ENCODE data around the gene MAP3K1. TPM values are rescaled to one million over a fixed set of nuclear protein-coding genes. Genes with fewer than 3 reads are reported as not detected.

The MAP3K1 gene
- total and polyA plus RNA-seq, 2 donors, result 18.6 to 22.2 TPM

DNA sequence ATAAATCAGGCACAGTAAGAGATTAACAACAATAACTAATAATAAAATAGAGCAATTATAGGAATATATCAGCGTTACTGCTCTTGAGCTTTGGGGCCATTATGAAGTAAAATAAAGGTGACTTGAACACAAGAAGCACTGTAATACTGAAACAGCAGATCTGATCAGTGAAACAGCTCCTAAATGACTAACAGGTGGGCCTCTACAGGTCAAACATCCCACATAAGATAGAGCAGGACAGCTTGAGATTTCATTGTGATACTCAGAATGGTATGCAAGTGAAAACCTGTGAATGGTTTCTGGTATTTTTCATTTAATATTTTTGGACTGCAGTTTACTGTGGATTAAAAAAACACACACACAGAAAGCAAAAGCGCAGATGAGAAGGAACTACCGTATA, 24.0 kb upstream of the MAP3K1 start:
- Histone ChIP-seq H3K9me3 (ENCODE audit: control insufficient read depth in 2 of 2, insufficient read depth in 1 of 2, low read length in 1 of 2) (no peaks in the 10 kb centered on the region), H3K4me1 (ENCODE audit: control insufficient read depth in 2 of 2, insufficient read depth in 2 of 2, low read length in 2 of 2) (no peaks in the 10 kb centered on the region), H3K36me3 (ENCODE audit: control insufficient read depth in 2 of 2, insufficient read depth in 2 of 2, low read length in 1 of 2) (no peaks in the 10 kb centered on the region), H3K27ac (ENCODE audit: low read depth in 1 of 2, low read length in 1 of 2) (no peak overlapping the region), H3K27me3 (ENCODE audit: control insufficient read depth in 2 of 2, insufficient read depth in 1 of 2, low read length in 1 of 2) (no peaks in the 10 kb centered on the region), H3K4me3 (ENCODE audit: low read length in 2 of 2) (no peak overlapping the region)
- 98% methylated on average over 3 of the region's 3 CpGs for WGBS
- DNase-seq (ENCODE audit: low read depth in 6 of 9, low spot score in 9 of 9), result no peak

DNA sequence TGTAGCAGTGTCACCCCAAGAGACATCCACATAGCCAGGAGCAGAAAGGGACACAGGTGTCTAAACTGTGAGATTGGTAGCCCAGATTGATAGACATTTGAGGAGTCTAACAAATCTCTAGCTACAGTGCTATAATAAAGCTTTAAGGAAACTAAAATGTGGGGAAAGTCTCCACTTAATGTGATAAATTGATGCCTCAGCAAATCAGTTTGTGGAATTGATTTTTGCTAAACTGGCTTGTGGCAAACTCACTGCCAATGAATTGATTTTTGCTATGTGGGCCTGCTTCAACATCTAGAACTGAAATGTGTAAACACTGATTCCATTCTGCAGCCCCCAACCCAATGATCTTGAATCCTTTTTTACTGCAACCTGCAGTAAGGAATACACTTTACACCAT, 16.8 kb upstream of the MAP3K1 start:
- no peaks in the 10 kb centered on the region for H3K4me1 ChIP-seq (ENCODE audit: control insufficient read depth in 2 of 2, insufficient read depth in 2 of 2, low read length in 2 of 2)
- H3K27me3 ChIP-seq (ENCODE audit: control insufficient read depth in 2 of 2, insufficient read depth in 1 of 2, low read length in 1 of 2), result no peaks in the 10 kb centered on the region
- no peak overlapping the region for H3K4me3 ChIP-seq (ENCODE audit: low read length in 2 of 2)
- H3K9me3 ChIP-seq (ENCODE audit: control insufficient read depth in 2 of 2, insufficient read depth in 1 of 2, low read length in 1 of 2), result no peaks in the 10 kb centered on the region
- DNase-seq (ENCODE audit: low read depth in 6 of 9, low spot score in 9 of 9), result no peak
- H3K27ac ChIP-seq (ENCODE audit: low read depth in 1 of 2, low read length in 1 of 2), result no peak overlapping the region
- H3K36me3 ChIP-seq (ENCODE audit: control insufficient read depth in 2 of 2, insufficient read depth in 2 of 2, low read length in 1 of 2), result no peaks in the 10 kb centered on the region

DNA sequence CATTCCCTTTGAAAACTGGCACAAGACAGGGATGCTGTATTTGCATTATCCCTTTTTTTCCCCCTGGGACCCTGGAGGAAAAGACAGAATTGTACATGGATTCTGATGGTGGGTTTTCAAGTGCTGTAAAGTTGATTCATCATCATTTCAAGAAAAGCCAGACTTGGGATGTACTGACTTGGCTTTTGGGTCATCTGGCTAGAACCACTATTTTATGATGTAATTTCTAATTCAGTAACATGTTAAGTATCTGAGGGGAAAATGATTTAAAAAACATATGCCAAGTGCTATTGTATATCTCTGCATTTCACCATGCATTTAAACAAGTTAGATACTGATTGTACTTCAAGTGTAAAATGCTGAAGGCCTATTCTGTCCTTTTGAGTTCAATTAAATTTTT, 15.2 kb upstream of the MAP3K1 start:
- H3K4me1 ChIP-seq (ENCODE audit: control insufficient read depth in 2 of 2, insufficient read depth in 2 of 2, low read length in 2 of 2), result no peaks in the 10 kb centered on the region
- H3K27me3 ChIP-seq (ENCODE audit: control insufficient read depth in 2 of 2, insufficient read depth in 1 of 2, low read length in 1 of 2), result no peaks in the 10 kb centered on the region
- no peak overlapping the region for H3K4me3 ChIP-seq (ENCODE audit: low read length in 2 of 2)
- no peak overlapping the region for H3K27ac ChIP-seq (ENCODE audit: low read depth in 1 of 2, low read length in 1 of 2)
- H3K36me3 ChIP-seq (ENCODE audit: control insufficient read depth in 2 of 2, insufficient read depth in 2 of 2, low read length in 1 of 2), result no peaks in the 10 kb centered on the region
- no peaks in the 10 kb centered on the region for H3K9me3 ChIP-seq (ENCODE audit: control insufficient read depth in 2 of 2, insufficient read depth in 1 of 2, low read length in 1 of 2)
- DNase-seq (ENCODE audit: low read depth in 6 of 9, low spot score in 9 of 9), result no peak

DNA sequence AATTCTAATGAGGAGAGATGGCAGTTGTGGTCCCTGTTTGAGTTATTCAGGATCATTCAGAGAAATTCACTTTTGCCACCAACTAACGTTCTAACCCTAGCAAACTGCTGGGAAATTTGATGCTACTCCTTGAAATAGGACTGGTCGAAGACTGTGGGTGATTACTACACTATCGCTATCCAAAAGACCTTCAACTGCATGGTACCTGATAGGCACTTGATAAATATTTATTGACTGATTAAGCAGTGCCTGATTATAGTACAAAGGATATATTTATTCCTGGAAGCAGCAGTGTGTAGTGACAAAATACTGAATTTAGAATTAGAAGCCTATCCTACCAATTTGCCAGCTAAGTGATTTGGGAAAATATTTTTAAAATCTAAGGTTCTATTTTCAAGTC, 14.1 kb upstream of the MAP3K1 start:
- Histone ChIP-seq H3K4me1 (ENCODE audit: control insufficient read depth in 2 of 2, insufficient read depth in 2 of 2, low read length in 2 of 2) (no peaks in the 10 kb centered on the region), H3K27me3 (ENCODE audit: control insufficient read depth in 2 of 2, insufficient read depth in 1 of 2, low read length in 1 of 2) (no peaks in the 10 kb centered on the region), H3K9me3 (ENCODE audit: control insufficient read depth in 2 of 2, insufficient read depth in 1 of 2, low read length in 1 of 2) (no peaks in the 10 kb centered on the region), H3K27ac (ENCODE audit: low read depth in 1 of 2, low read length in 1 of 2) (no peak overlapping the region), H3K4me3 (ENCODE audit: low read length in 2 of 2) (no peak overlapping the region), H3K36me3 (ENCODE audit: control insufficient read depth in 2 of 2, insufficient read depth in 2 of 2, low read length in 1 of 2) (no peaks in the 10 kb centered on the region)
- no peak for DNase-seq (ENCODE audit: low read depth in 6 of 9, low spot score in 9 of 9)
- 97% methylated on average over 3 of the region's 3 CpGs for WGBS

DNA sequence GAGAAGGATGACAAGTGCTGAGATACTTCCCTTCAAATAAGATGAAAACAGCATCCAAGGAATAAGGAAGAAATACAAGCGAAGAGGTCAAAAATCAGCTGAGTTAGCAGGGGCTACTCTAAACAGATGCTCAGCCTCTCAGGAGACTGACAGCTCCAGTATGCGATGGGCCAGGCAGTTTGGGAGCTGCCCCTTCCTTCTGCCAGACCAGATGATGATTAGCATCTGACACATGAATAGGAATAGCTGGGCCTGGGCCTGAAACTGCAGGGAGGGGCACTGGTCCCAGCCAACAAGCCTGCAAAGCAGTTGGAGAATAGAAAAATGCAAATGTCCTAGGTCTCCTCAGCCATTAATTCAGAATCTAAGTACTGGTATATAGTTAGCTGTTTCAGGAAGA, 13.1 kb upstream of the MAP3K1 start:
- Histone ChIP-seq H3K4me1 (ENCODE audit: control insufficient read depth in 2 of 2, insufficient read depth in 2 of 2, low read length in 2 of 2) (no peaks in the 10 kb centered on the region), H3K9me3 (ENCODE audit: control insufficient read depth in 2 of 2, insufficient read depth in 1 of 2, low read length in 1 of 2) (no peaks in the 10 kb centered on the region), H3K36me3 (ENCODE audit: control insufficient read depth in 2 of 2, insufficient read depth in 2 of 2, low read length in 1 of 2) (no peaks in the 10 kb centered on the region), H3K4me3 (ENCODE audit: low read length in 2 of 2) (no peak overlapping the region), H3K27me3 (ENCODE audit: control insufficient read depth in 2 of 2, insufficient read depth in 1 of 2, low read length in 1 of 2) (no peaks in the 10 kb centered on the region), H3K27ac (ENCODE audit: low read depth in 1 of 2, low read length in 1 of 2) (no peak overlapping the region)
- 95% methylated on average over 2 of the region's 2 CpGs for WGBS
- DNase-seq (ENCODE audit: low read depth in 6 of 9, low spot score in 9 of 9), result no peak

DNA sequence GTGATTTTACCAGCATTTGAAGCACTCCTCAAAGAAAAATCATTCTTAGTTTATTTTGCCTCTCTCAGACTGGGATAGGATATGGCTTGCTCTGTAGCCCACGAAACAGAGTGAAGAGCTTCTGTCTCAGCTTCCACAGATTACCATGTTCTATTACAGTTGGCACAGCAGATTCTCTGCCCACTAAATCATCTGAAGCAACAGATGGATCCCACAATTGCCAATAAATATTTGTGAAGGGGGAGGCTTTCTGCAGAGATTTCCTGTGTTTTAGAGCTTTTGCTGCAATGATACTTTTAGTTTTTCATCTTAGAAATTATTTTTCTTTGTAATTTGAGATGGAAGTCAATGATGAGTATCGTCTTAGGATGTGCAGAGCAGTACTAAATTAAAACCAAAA, 12.3 kb upstream of the MAP3K1 start:
- no peak overlapping the region for H3K27ac ChIP-seq (ENCODE audit: low read depth in 1 of 2, low read length in 1 of 2)
- 90% methylated on average over 2 of the region's 2 CpGs for WGBS
- H3K9me3 ChIP-seq (ENCODE audit: control insufficient read depth in 2 of 2, insufficient read depth in 1 of 2, low read length in 1 of 2), result no peaks in the 10 kb centered on the region
- no peaks in the 10 kb centered on the region for H3K4me1 ChIP-seq (ENCODE audit: control insufficient read depth in 2 of 2, insufficient read depth in 2 of 2, low read length in 2 of 2)
- no peaks in the 10 kb centered on the region for H3K36me3 ChIP-seq (ENCODE audit: control insufficient read depth in 2 of 2, insufficient read depth in 2 of 2, low read length in 1 of 2)
- no peak overlapping the region for H3K4me3 ChIP-seq (ENCODE audit: low read length in 2 of 2)
- no peaks in the 10 kb centered on the region for H3K27me3 ChIP-seq (ENCODE audit: control insufficient read depth in 2 of 2, insufficient read depth in 1 of 2, low read length in 1 of 2)
- no peak for DNase-seq (ENCODE audit: low read depth in 6 of 9, low spot score in 9 of 9)

DNA sequence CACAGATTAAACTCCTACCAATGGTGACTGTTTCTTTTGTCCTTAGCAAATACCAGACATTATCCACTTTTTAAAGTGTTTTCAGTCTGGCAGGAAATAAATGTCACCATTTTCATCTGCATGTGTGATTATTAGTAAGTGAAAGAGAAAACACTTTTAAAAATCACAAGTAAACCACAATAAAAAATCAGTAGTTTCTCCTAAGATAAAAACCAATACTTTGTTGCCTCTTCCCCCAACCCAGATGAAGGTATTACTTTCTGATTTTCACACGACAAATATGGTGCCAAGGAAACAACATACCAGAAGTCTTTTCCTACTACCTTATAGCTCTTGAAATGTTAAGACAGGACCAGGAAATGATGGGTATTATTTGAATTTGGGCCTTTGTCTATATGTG, 11.5 kb upstream of the MAP3K1 start:
- Histone ChIP-seq H3K36me3 (ENCODE audit: control insufficient read depth in 2 of 2, insufficient read depth in 2 of 2, low read length in 1 of 2) (no peaks in the 10 kb centered on the region), H3K27ac (ENCODE audit: low read depth in 1 of 2, low read length in 1 of 2) (no peak overlapping the region), H3K9me3 (ENCODE audit: control insufficient read depth in 2 of 2, insufficient read depth in 1 of 2, low read length in 1 of 2) (no peaks in the 10 kb centered on the region), H3K27me3 (ENCODE audit: control insufficient read depth in 2 of 2, insufficient read depth in 1 of 2, low read length in 1 of 2) (no peaks in the 10 kb centered on the region), H3K4me3 (ENCODE audit: low read length in 2 of 2) (no peak overlapping the region), H3K4me1 (ENCODE audit: control insufficient read depth in 2 of 2, insufficient read depth in 2 of 2, low read length in 2 of 2) (no peaks in the 10 kb centered on the region)
- WGBS, result 99% methylated on average over 1 of the region's 1 CpG
- DNase-seq (ENCODE audit: low read depth in 6 of 9, low spot score in 9 of 9), result no peak

DNA sequence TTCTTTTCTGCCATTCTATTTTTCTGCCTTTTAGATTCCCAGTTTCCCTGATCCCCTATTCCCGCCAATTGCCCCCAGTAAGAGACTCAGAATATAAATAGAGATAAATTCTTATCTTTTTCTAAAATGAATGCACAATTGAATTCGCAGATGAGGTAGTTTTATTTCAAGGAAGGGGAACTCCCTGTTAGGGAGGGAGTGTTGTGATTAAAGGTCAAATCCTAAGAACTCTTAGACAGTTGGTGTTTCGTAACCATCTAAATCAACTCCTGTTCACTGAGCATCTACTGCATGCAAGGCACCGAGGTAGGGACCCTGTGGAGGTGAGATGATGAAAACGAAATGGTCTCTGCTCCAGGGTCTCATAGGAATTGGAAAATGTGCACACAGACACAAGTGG, 7.7 kb upstream of the MAP3K1 start:
- no peak for DNase-seq (ENCODE audit: low read depth in 6 of 9, low spot score in 9 of 9)
- H3K36me3 ChIP-seq (ENCODE audit: control insufficient read depth in 2 of 2, insufficient read depth in 2 of 2, low read length in 1 of 2), result no peaks in the 10 kb centered on the region
- H3K27me3 ChIP-seq (ENCODE audit: control insufficient read depth in 2 of 2, insufficient read depth in 1 of 2, low read length in 1 of 2), result no peaks in the 10 kb centered on the region
- H3K9me3 ChIP-seq (ENCODE audit: control insufficient read depth in 2 of 2, insufficient read depth in 1 of 2, low read length in 1 of 2), result no peaks in the 10 kb centered on the region
- 83% methylated on average over 5 of the region's 5 CpGs for WGBS
- no peak overlapping the region for H3K4me3 ChIP-seq (ENCODE audit: low read length in 2 of 2)
- no peak overlapping the region for H3K27ac ChIP-seq (ENCODE audit: low read depth in 1 of 2, low read length in 1 of 2)
- H3K4me1 ChIP-seq (ENCODE audit: control insufficient read depth in 2 of 2, insufficient read depth in 2 of 2, low read length in 2 of 2), result no peaks in the 10 kb centered on the region

DNA sequence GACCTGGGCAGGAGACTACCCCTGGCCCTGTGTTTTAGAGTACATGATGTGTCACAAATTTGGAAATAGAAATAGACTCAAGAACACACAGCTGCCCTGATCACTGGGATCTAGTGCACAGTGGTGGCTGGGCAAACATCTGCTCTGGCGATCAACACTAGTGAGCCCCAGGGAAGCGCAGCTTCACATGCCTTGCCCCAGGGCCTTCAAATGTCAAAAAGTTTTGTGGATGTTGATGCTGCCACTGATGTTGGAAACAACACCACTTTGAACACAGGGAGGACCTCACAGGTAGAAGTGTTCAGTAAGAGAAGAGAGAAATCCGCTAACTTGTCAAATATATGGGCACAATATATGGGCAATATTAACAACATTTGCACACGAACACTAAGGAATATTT, 7.1 kb upstream of the MAP3K1 start:
- Histone ChIP-seq H3K9me3 (ENCODE audit: control insufficient read depth in 2 of 2, insufficient read depth in 1 of 2, low read length in 1 of 2) (no peaks in the 10 kb centered on the region), H3K4me3 (ENCODE audit: low read length in 2 of 2) (no peak overlapping the region), H3K27me3 (ENCODE audit: control insufficient read depth in 2 of 2, insufficient read depth in 1 of 2, low read length in 1 of 2) (no peaks in the 10 kb centered on the region), H3K4me1 (ENCODE audit: control insufficient read depth in 2 of 2, insufficient read depth in 2 of 2, low read length in 2 of 2) (no peaks in the 10 kb centered on the region), H3K36me3 (ENCODE audit: control insufficient read depth in 2 of 2, insufficient read depth in 2 of 2, low read length in 1 of 2) (no peaks in the 10 kb centered on the region), H3K27ac (ENCODE audit: low read depth in 1 of 2, low read length in 1 of 2) (no peak overlapping the region)
- DNase-seq (ENCODE audit: low read depth in 6 of 9, low spot score in 9 of 9), result no peak
- 97% methylated on average over 4 of the region's 4 CpGs for WGBS

DNA sequence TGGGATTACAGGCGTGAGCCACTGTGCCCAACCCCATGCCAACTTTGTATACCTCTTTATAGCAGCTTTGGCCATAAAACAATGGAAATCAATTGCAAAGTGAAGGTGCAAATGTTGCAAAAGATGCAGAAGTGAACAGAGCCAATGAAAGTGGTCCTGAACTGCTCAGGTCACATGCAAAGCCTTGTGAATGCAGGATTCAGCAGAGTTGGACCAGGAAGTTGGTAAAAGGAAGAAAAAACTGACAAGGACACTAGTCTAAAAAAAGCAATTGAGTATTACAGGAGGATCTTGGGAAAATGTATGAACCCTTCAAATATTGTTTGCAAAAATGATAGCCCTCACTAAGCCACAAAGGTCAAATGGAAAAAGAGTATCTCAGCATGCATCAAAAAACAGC, 4.5 kb upstream of the MAP3K1 start:
- H3K27me3 ChIP-seq (ENCODE audit: control insufficient read depth in 2 of 2, insufficient read depth in 1 of 2, low read length in 1 of 2), result peaks cover 0 to 10% of the 10 kb centered on the region in 2 donors
- 96% methylated on average over 1 of the region's 1 CpG for WGBS

More for the DNA sequence above, 4.5 kb upstream of the MAP3K1 start:
- Histone ChIP-seq H3K4me3 (ENCODE audit: low read length in 2 of 2) (no peak overlapping the region), H3K4me1 (ENCODE audit: control insufficient read depth in 2 of 2, insufficient read depth in 2 of 2, low read length in 2 of 2) (peaks cover 2 to 5% of the 10 kb centered on the region in 2 donors), H3K27ac (ENCODE audit: low read depth in 1 of 2, low read length in 1 of 2) (no peak overlapping the region), H3K36me3 (ENCODE audit: control insufficient read depth in 2 of 2, insufficient read depth in 2 of 2, low read length in 1 of 2) (no peaks in the 10 kb centered on the region), H3K9me3 (ENCODE audit: control insufficient read depth in 2 of 2, insufficient read depth in 1 of 2, low read length in 1 of 2) (no peaks in the 10 kb centered on the region)
- no peak for DNase-seq (ENCODE audit: low read depth in 6 of 9, low spot score in 9 of 9)

Measured in thymus (tissue), 11 donors.